Inferior parietal cortex (tissue), 1 donor: ENCODE data around the gene ME1.
"Not testable (repeated sequence)": the region's sequence is repeated elsewhere in the genome, so short reads cannot be mapped to it uniquely, and the experiment has no call there.

Experiments used
- DNase-seq: peaks from one replicate; pipeline ENCODE4 v3.0.0-alpha.2; 2016; ENCODE audit errors: extremely low spot score

The ME1 gene

DNA sequence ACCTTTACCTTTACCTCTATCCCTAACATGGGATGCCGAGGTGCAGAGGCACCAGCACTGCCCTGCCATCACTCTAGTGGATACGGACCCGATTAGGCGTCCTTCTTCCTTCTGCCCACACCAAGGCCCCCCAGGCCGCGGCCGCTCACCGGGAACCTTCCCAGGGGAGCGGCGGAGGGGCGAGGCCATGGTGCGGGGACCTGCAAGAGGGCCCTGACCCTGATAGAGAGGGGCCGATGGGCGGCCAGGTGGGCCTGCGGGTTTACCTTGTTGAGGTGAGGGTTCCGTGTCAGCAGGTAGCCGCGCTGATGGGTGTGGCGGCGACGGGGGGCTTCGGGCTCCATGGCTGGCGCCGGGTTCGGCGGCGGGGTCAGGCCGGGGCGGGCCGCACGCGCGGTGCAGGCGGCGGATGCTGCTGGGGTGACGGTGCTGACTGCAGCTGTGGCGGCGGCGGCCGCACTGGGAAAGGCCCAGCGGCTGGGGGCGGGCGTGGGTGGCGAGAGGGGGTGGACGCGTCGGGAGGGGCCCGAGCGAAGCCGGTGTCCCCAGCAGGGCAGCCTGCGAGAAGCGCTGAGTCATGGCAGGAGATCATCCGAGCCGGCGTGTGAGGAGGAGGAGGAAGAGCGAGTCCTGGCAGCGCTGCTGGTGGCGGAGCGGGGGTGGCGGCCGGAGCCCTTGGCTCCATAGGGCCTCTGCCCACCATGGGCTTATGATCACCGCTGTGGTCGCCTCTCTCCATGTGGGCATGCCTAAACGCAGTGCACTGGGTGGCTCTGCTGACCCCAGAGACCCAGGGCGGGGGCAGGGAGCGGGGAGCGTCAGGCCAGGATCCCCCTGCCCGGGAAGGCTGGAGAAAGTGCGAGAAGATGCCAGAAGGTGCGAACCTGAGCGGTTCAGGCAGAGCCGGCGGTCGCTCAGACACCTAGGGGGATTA lies at the start of gene ME1:
ME1 (minus strand) TSS at position 441 of the 934 bp plus-strand sequence; CDS start at position 344, 97 bp downstream.
- DNase-seq, result peak; percentile 72

- no peak for DNase-seq
These were observed 49.6 kb upstream of the ME1 start for GRCh38 chr6:83480470-83480869.

GRCh38 chr6:83479389-83479788 lies 48.5 kb upstream of the ME1 start:
- DNase-seq, result no peak

GRCh38 chr6:83476971-83477370 lies 46.1 kb upstream of the ME1 start:
- no peak for DNase-seq

DNA sequence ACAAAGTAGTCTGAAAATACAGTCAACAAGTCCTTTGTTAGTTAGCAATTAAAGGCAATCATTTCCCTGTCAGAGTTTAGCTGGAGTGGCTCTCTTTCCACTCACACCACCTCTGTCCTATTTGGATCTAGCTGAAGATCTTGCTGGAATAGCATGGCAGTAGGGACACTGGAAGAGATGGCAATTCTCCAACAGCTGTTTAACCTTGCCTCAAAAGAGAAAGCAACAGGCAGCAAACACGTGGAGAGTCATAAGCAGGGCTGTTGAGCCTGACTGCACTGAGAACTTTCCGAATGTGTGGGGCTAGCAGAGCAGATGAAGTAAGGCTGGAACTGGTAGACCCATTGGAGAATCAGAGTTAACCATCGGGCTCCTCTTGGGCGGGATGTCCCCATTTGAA lies 43.5 kb upstream of the ME1 start:
- DNase-seq, result no peak

- DNase-seq, result no peak
These were observed 41.9 kb upstream of the ME1 start for GRCh38 chr6:83472767-83473166.

DNA sequence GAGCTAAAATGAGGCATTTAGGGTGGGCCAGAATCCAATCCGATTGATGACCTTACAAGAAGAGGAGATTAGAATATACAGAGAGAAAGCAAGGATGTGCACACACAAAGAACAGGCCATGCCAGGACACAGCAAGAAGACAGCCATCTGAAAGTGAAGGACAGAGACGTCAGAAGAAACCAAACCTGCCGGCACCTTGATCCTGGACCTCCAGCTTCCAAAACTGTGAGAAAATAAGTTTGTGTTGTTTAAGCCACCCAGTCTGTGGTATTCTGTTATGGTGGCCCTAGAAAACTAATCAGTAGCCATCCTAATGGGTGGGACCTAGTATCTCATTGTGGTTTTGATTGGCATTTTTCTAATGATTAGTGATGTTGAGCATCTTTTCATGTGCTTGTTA lies 39.7 kb upstream of the ME1 start:
- DNase-seq, result no peak

DNA sequence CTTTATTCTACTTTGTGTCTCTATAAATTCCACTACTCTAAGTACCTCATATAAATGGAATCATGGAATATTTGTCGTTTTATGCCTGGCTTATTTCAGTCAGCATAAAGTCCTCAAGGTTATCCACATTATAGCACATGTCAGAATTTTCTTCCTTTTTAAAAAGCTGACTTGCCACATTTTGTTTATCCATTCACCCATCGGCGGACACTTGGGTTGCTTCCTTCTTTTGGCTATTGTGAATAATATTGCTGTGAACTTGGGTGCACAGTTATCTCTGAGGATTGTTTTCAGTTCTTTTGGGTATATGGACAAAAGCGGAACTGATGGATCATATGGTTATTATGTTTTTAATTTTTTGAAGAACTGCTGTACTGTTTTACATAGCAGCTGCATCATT lies 39.1 kb upstream of the ME1 start:
- DNase-seq, result no peak

DNA sequence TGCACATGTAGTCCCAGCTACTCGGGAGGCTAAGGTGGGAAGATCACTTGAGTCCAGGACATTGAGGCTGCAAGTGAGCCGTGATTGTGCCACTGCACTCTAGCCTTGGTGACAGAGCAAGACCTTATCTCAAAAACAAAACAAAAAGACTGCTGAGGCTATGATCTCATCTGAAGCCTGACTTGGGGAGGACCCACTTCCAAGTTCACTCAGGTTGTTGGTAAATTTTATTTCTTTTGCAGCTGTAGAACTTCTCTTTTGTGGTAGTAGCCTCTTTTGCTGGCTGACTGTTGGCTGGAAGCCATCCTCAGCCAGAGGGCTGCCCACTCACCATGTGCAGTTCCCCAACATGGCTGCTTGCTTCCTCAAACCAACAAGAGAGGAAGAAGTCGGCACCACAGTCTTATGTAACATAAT lies 36.8 kb upstream of the ME1 start:
- peak; percentile 11 for DNase-seq

- DNase-seq, result no peak
These were observed 35.5 kb upstream of the ME1 start for GRCh38 chr6:83466328-83466727.

- DNase-seq, result no peak
These were observed 33.7 kb upstream of the ME1 start for GRCh38 chr6:83464381-83465140.

DNA sequence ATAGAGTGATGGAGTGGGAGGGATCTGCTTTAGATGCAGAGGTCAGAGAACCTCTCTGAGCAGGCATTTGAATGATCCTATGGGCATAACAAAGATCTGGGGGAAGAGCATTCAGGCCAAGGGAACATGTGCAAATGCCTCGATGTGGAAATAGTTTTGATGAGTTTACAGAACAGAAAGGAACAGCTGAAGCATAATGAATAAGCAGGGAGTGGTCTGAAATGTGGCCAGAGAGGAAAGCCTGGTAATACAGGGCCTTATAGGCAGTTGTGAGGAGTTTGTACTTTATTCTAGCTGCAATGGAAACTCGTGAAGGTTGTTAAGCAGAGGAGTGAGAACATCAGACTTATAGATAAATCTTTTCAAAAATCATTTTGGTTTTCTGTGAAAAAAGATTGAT lies 33.0 kb upstream of the ME1 start:
- no peak for DNase-seq

GRCh38 chr6:83462524-83462923 lies 31.7 kb upstream of the ME1 start:
- DNase-seq, result no peak

DNA sequence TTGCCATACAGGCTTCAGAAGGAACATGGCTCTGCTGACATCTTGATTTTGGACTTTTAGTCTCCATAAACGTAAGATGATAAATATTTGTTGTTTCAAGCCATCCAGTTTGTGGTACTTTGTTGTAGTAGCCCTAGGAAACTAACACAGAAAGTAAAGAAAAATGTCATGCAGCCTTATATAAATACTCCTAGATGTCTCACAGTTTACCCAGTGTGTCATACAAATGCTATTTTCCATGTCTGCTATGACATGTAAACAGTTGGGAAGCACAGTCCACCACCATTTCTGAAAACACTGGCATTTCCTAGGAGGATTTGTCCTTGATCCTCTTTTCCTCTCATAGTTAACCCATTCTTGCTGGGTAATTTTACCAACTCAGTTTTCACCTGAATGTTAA lies 30.6 kb upstream of the ME1 start:
- no peak for DNase-seq

DNA sequence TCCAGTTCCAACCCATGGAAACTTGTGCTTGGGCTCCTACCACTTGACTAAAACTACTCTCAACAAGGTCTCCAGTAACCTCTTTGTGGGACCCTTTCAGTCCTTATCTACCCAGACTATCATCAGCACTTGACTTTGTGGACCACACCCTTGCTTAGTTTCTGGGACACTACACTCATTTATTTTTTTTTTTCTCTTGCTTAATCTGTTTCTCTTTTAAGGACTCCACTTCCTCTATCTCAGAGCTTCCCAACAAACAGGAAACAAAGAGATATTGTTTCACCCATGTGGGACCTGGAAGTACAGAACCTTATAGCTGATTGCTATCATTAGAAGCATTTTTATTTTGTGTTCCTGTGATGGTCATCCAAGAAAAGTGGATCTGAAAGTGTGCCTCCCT lies 28.8 kb upstream of the ME1 start:
- no peak for DNase-seq

DNA sequence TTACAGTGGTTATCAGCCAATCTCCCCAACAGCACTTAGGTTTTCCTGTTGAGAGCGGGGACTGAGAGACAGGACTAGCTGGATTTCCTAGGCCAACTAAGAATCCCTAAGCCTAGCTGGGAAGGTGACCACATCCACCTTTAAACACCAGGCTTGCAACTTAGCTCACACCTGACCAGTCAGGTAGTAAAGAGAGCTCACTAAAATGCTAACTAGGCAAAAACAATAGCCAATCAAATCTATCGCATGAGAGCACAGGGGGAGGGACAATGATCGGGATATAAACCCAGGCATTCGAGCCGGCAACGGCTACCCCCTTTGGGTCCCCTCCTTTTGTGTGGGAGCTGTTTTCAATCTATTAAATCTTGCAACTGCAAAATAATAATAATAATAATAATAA lies 19.2 kb upstream of the ME1 start:
- not testable (repeated sequence) for DNase-seq

GRCh38 chr6:83444086-83444699 lies 13.3 kb upstream of the ME1 start:
- not testable (repeated sequence) for DNase-seq

DNA sequence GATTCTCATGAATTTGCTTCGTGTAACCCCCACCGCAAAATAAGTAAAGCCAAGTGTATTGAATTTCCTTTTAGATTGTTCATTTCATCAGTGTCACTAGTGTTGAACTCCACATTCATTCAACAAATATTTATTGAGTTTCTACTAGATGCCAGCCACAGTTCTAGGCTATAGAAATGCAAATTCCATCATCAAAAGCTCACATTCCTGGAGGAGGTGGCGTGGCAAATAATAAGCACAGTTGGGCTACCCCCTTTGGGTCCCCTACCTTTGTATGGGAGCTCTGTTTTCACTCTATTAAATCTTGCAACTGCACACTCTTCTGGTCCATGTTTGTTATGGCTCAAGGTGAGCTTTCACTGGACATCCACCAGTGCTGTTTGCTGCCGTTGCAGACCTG lies 12.7 kb upstream of the ME1 start:
- DNase-seq, result no peak

DNA sequence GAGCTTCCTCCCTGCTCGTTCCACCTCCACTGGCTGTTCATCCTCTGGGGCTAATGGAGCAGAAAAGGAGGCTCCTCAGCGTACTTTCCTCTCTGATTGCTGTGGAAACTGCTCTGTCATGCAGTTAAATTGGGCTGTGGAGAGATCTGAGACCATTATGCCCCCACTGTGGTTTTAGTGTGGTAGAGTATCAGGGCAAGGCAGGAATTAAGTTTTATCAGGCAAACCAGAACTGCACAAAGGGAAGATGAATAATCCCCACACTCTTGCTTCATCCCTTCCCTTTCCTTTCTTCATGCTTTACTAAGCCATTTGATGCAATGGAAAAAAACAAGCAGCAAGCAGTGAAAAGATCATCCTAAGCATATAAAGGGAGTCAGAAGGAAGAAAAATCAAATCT lies 11.9 kb upstream of the ME1 start:
- no peak for DNase-seq

- no peak for DNase-seq
These were observed 8.3 kb upstream of the ME1 start for GRCh38 chr6:83439201-83439600.

GRCh38 chr6:83436674-83437073 lies 5.8 kb upstream of the ME1 start:
- DNase-seq, result no peak

DNA sequence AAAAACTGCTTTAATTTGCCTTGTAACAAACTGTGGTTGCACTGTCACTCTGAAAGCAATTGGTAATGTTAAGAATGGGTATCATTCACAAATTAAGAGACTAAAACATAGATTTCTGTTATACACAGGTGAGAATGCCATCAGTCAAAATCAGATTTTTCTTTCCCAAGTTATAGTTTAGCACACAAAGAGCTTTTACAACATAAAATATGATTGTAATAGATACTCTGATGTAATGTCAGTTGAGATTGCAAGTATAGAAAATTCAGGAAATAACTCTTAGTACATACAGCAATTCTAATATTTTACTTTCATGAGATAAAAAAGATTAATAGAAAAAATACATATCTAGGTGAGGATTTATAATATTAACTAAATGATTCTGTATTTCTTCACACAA lies 2.3 kb upstream of the ME1 start:
- DNase-seq, result no peak

DNA sequence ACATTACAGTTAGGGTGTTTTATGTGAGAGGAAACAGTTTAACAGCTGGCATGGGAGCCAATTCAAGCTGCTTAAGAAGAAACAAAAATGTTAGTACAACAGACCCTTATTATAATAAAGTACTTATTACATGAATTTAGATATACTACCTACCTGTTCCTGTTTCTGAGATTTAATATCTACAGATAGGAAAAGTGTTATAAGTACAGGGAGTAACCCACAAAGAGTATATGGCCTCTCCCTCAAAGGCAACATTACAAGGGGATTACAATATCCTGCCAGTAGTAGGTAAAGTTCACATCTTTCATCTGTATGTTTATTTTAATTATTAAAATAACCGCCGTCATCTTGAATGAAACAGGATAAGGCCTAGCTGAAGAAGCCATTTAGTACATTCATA lies 1.8 kb upstream of the ME1 start:
- no peak for DNase-seq
